H9 (cell line): ENCODE measurements around the gene PSAPL1. TPM values are rescaled to one million over a fixed set of nuclear protein-coding genes. Genes with fewer than 3 reads are reported as not detected.

ENCODE experiments used
- DNase-seq: peaks from one replicate; pipeline ENCODE4 v3.0.0-alpha.2; 2017
- H2AFZ ChIP-seq: one replicate; pipeline ENCODE4 v1.6.1; 2013; ENCODE audit warnings: mild to moderate bottlenecking, low read length, control low read depth, moderate library complexity
- H2AK5ac ChIP-seq: 2 replicates; pipeline ENCODE4 v1.6.1; 2013; ENCODE audit warnings: low read length, control low read depth, mixed read lengths; ENCODE audit not compliant: insufficient read length
- H2BK120ac ChIP-seq: one replicate; pipeline ENCODE4 v1.6.1; 2013; ENCODE audit warnings: low read depth, mild to moderate bottlenecking, low read length, control low read depth, inconsistent platforms; ENCODE audit not compliant: poor library complexity, severe bottlenecking
- H2BK12ac ChIP-seq: 2 replicates; pipeline ENCODE4 v1.6.1; 2013; ENCODE audit warnings: low read length, control low read depth, mixed read lengths, low read depth; ENCODE audit not compliant: insufficient read length
- H2BK15ac ChIP-seq: 2 replicates; pipeline ENCODE4 v1.6.1; 2013; ENCODE audit warnings: low read depth, low read length, control low read depth
- H2BK20ac ChIP-seq: one replicate; pipeline ENCODE4 v1.6.1; 2013; ENCODE audit warnings: low read depth, mild to moderate bottlenecking, low read length, control low read depth, inconsistent platforms; ENCODE audit not compliant: poor library complexity, severe bottlenecking
- H2BK5ac ChIP-seq: 2 replicates; pipeline ENCODE4 v1.6.1; 2013; ENCODE audit warnings: low read length, control low read depth, mixed read lengths; ENCODE audit not compliant: insufficient read length
- H3K14ac ChIP-seq: 2 replicates; pipeline ENCODE4 v1.6.1; 2013; ENCODE audit warnings: low read length, control low read depth; ENCODE audit not compliant: insufficient read depth
- H3K18ac ChIP-seq: 2 replicates; pipeline ENCODE4 v1.6.1; 2013; ENCODE audit warnings: low read depth, mild to moderate bottlenecking, mixed read lengths, low read length, control low read depth; ENCODE audit not compliant: insufficient read length
- H3K23ac ChIP-seq: 2 replicates; pipeline ENCODE4 v1.6.1; 2013; ENCODE audit warnings: low read length, control low read depth, mixed read lengths, low read depth; ENCODE audit not compliant: insufficient read length
- H3K23me2 ChIP-seq: 2 replicates; pipeline ENCODE4 v1.6.1; 2013; ENCODE audit warnings: low read depth, mild to moderate bottlenecking, mixed read lengths, low read length, control low read depth; ENCODE audit not compliant: insufficient read length, poor library complexity, severe bottlenecking
- H3K27ac ChIP-seq: 2 replicates; pipeline ENCODE4 v1.5.1; 2013; ENCODE audit warnings: low read length, control low read depth, mixed read lengths, low read depth; ENCODE audit not compliant: insufficient read length
- H3K27me3 ChIP-seq: 2 replicates; pipeline ENCODE4 v1.6.1; 2013; ENCODE audit warnings: low read length, control low read depth, inconsistent platforms; ENCODE audit not compliant: insufficient read depth
- H3K4ac ChIP-seq: 2 replicates; pipeline ENCODE4 v1.6.1; 2013; ENCODE audit warnings: low read depth, mild to moderate bottlenecking, control low read depth, inconsistent platforms, low read length, moderate library complexity
- H3K4me1 ChIP-seq: 2 replicates; pipeline ENCODE4 v1.6.1; 2013; ENCODE audit warnings: low read length, control low read depth, inconsistent platforms; ENCODE audit not compliant: insufficient read depth
- H3K4me2 ChIP-seq: 2 replicates; pipeline ENCODE4 v1.6.1; 2013; ENCODE audit warnings: low read length, control low read depth, mixed read lengths; ENCODE audit not compliant: insufficient read length, insufficient read depth
- H3K56ac ChIP-seq: 2 replicates; pipeline ENCODE4 v1.6.1; 2013; ENCODE audit warnings: low read depth, mild to moderate bottlenecking, mixed read lengths, low read length, control low read depth; ENCODE audit not compliant: insufficient read length
- H3K79me1 ChIP-seq: 2 replicates; pipeline ENCODE4 v1.6.1; 2013; ENCODE audit warnings: low read depth, mild to moderate bottlenecking, moderate library complexity, low read length, control low read depth, inconsistent platforms; ENCODE audit not compliant: insufficient read depth, poor library complexity, severe bottlenecking
- H3K79me2 ChIP-seq: 2 replicates; pipeline ENCODE4 v1.6.1; 2013; ENCODE audit warnings: low read length, control low read depth, inconsistent platforms; ENCODE audit not compliant: insufficient read depth
- H3K9ac ChIP-seq: 2 replicates; pipeline ENCODE4 v1.6.1; 2013; ENCODE audit warnings: low read length, control low read depth, mixed read lengths; ENCODE audit not compliant: insufficient read length; ENCODE audit errors: extremely low read depth
- H3K9me3 ChIP-seq: one replicate; pipeline ENCODE4 v1.6.1; 2013; ENCODE audit warnings: low read depth, low read length, inconsistent platforms; ENCODE audit not compliant: control insufficient read depth
- H3T11ph ChIP-seq: one replicate; pipeline ENCODE4 v1.6.1; 2013; ENCODE audit warnings: mild to moderate bottlenecking, low read length, control low read depth, inconsistent platforms
- H4K20me1 ChIP-seq: one replicate; pipeline ENCODE4 v1.6.1; 2013; ENCODE audit not compliant: control insufficient read depth, insufficient read length, insufficient read depth
- H4K5ac ChIP-seq: 2 replicates; pipeline ENCODE4 v1.6.1; 2013; ENCODE audit warnings: low read depth, mild to moderate bottlenecking, mixed read lengths, low read length, control low read depth; ENCODE audit not compliant: insufficient read length
- H4K8ac ChIP-seq: replicated peaks from 2 replicates; pipeline ENCODE4 v1.6.1; 2013; ENCODE audit warnings: low read length, control low read depth, mixed read lengths, low read depth; ENCODE audit not compliant: insufficient read length
- H4K91ac ChIP-seq: 2 replicates; pipeline ENCODE4 v1.6.1; 2013; ENCODE audit warnings: low read depth, mild to moderate bottlenecking, moderate library complexity, mixed read lengths, low read length, control low read depth; ENCODE audit not compliant: insufficient read length
- H3K27ac Mint-ChIP-seq, 3 experiments: 2 replicates in 2 of 3; 3 replicates in 1 of 3; pipeline ENCODE4 v1.8.0; 2020 to 2021; ENCODE audit warnings: mixed read lengths in 3 of 3, mild to moderate bottlenecking in 1 of 3, moderate library complexity in 1 of 3
- H3K27me3 Mint-ChIP-seq: 2 replicates; pipeline ENCODE4 v1.8.0; 2021; ENCODE audit warnings: low read depth, mild to moderate bottlenecking, moderate library complexity, mixed read lengths
- H3K36me3 Mint-ChIP-seq, 3 experiments: 2 replicates in 2 of 3; 3 replicates in 1 of 3; pipeline ENCODE4 v1.8.0; 2020 to 2021; ENCODE audit warnings: low read depth in 3 of 3, mixed read lengths in 3 of 3; ENCODE audit not compliant: insufficient read depth in 1 of 3
- H3K4me1 Mint-ChIP-seq, 2 experiments: 2 replicates each; pipeline ENCODE4 v1.8.0; 2020; ENCODE audit warnings: mixed read lengths in 2 of 2
- H3K4me3 Mint-ChIP-seq, 2 experiments: 2 replicates in 1 of 2; 3 replicates in 1 of 2; pipeline ENCODE4 v1.8.0; 2020 to 2021; ENCODE audit warnings: mild to moderate bottlenecking in 2 of 2, mixed read lengths in 2 of 2, moderate library complexity in 1 of 2
- H3K9me3 Mint-ChIP-seq, 2 experiments: 2 replicates in 1 of 2; 3 replicates in 1 of 2; pipeline ENCODE4 v1.8.0; 2020; ENCODE audit warnings: mild to moderate bottlenecking in 2 of 2, mixed read lengths in 2 of 2, moderate library complexity in 1 of 2
- CTCF ChIP-seq: fragments of 200-600 bp; sonication (generic); conservative IDR thresholded peaks from 3 replicates; pipeline ENCODE4 v1.8.0; 2021; ENCODE audit warnings: antibody characterized with exemption, mild to moderate bottlenecking
- WGBS: extraction: QIAGEN DNeasy Blood & Tissue Kit; methylation state at CpG from one replicate; pipeline ENCODE4 v1.1.7; 2013; ENCODE audit warnings: missing lambda C conversion rate, low lambda C conversion rate, mixed read lengths; ENCODE audit not compliant: insufficient read length; ENCODE audit errors: extremely low coverage; 5-methylcytosine and 5-hydroxymethylcytosine counted together
- total RNA-seq: library from RNA; stranded (reverse); gene quantifications from 2 replicates; pipeline ENCODE4 v1.2.1, GENCODE V29; 2021

Gene PSAPL1
- total RNA-seq, 1 experiment from 2014 or later: 0.04 TPM

DNA sequence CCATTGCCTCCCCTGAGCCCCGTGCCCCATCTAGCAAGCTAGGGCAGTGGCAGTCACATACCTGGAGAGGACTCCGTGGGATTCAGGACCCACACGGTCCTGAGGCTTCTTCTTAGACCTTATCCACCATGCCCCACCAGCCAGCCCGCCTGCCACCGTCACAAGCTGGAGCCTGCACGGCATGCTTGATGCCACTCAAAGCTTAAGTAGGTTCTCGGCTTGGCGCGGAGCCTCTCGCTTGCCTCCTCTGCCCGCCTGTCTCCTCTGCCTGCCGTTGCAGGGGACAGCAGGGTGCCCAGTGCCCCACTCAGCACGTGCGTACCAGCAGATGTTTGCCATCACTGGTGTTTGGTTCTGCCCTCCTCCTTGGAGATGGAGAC lies 14.1 kb downstream of the PSAPL1 start:
- H3K27me3 Mint-ChIP-seq: peaks cover 59% of the 10 kb centered on the region
- Histone ChIP-seq H3K4me2 (no peak overlapping the region), H3K9ac (no peak overlapping the region), H3K4ac (no peak overlapping the region), H3K23me2 (peaks cover 3% of the 10 kb centered on the region), H2BK5ac (no peak overlapping the region), H3K23ac (no peak overlapping the region), H3K4me1 (no peaks in the 10 kb centered on the region), H4K8ac (no peak overlapping the region), H3K27me3 (peaks cover 11% of the 10 kb centered on the region; the same call in 1 of the 2 replicates), H4K5ac (no peak overlapping the region), H3K14ac (no peak overlapping the region), H3K9me3 (no peaks in the 10 kb centered on the region), H3K18ac (no peak overlapping the region), H3T11ph (no peak overlapping the region), H3K27ac (no peak overlapping the region), H2BK120ac (no peak overlapping the region), H4K91ac (no peak overlapping the region), H3K79me1 (no peaks in the 10 kb centered on the region), H3K79me2 (no peaks in the 10 kb centered on the region), H2AFZ (no peak overlapping the region), H3K56ac (no peak overlapping the region), H2BK20ac (no peak overlapping the region), H2BK15ac (no peak overlapping the region), H2BK12ac (no peak overlapping the region), H4K20me1 (no peaks in the 10 kb centered on the region), H2AK5ac (no peak overlapping the region)
- H3K36me3 Mint-ChIP-seq: peaks cover 0 to 8% (median 0%) of the 10 kb centered on the region in 3 experiments; a peak in 2 of 7 replicates
- peaks cover 8 to 17% of the 10 kb centered on the region in 2 experiments for H3K9me3 Mint-ChIP-seq
- no peak for DNase-seq
- H3K4me1 Mint-ChIP-seq: peaks cover 14 to 18% of the 10 kb centered on the region in 2 experiments
- WGBS: no CpG with 5 or more reads among the region's 14 CpGs
- TF ChIP-seq CTCF: no peak
- no peak overlapping the region for H3K27ac Mint-ChIP-seq
- H3K4me3 Mint-ChIP-seq: no peak overlapping the region
